HG02571 (cell line): ENCODE measurements around the gene DNAH9.

Source experiments
- ATAC-seq: cut with Tn5 transposase; IDR thresholded peaks from one replicate; pipeline ENCODE4 v1.9.1; 2021; ENCODE audit warnings: mild to moderate bottlenecking, moderate library complexity; ENCODE audit not compliant: unreplicated experiment

The DNAH9 gene, protein sequence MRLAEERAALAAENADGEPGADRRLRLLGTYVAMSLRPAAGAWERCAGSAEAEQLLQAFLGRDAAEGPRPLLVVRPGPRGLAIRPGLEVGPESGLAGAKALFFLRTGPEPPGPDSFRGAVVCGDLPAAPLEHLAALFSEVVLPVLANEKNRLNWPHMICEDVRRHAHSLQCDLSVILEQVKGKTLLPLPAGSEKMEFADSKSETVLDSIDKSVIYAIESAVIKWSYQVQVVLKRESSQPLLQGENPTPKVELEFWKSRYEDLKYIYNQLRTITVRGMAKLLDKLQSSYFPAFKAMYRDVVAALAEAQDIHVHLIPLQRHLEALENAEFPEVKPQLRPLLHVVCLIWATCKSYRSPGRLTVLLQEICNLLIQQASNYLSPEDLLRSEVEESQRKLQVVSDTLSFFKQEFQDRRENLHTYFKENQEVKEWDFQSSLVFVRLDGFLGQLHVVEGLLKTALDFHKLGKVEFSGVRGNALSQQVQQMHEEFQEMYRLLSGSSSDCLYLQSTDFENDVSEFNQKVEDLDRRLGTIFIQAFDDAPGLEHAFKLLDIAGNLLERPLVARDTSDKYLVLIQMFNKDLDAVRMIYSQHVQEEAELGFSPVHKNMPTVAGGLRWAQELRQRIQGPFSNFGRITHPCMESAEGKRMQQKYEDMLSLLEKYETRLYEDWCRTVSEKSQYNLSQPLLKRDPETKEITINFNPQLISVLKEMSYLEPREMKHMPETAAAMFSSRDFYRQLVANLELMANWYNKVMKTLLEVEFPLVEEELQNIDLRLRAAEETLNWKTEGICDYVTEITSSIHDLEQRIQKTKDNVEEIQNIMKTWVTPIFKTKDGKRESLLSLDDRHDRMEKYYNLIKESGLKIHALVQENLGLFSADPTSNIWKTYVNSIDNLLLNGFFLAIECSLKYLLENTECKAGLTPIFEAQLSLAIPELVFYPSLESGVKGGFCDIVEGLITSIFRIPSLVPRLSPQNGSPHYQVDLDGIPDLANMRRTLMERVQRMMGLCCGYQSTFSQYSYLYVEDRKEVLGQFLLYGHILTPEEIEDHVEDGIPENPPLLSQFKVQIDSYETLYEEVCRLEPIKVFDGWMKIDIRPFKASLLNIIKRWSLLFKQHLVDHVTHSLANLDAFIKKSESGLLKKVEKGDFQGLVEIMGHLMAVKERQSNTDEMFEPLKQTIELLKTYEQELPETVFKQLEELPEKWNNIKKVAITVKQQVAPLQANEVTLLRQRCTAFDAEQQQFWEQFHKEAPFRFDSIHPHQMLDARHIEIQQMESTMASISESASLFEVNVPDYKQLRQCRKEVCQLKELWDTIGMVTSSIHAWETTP (N-terminal part only)

DNA sequence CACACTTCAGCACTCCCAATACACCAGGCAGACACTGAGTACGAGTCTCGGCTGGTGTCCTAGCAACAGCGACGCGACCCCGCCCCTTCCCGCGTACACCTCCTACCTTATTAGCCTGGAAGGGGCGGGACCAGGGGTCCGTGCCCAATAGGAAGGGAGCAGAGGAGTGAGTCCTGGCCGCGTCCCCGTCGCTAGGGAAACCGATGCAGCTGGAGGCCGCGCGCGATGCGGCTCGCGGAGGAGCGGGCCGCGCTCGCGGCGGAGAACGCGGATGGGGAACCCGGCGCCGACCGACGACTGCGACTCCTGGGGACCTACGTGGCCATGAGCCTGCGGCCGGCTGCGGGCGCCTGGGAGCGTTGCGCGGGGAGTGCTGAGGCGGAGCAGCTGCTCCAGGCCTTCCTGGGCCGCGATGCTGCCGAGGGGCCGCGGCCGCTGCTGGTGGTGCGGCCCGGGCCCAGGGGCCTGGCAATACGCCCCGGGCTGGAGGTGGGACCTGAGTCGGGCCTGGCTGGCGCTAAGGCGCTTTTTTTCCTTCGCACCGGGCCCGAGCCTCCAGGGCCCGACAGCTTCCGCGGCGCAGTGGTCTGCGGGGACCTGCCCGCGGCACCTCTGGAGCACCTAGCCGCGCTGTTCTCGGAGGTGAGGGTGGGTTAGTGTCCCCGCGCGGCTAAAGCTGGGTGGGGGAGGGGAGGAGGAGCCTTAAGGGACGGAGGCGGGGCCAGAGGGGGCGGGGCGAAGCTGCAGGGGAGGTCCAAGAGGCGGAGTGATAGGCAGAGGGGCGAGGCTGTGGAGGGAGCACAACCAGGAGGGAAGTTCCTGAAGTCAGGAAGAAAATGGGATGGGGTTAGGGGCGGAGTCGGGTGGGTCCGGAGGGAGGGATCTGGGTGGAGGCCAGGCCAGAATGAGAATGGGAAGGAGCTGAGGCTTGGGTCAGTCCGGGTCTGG, at the start of gene DNAH9:
Gene DNAH9, plus strand, starts transcription at position 197 of the 948 bp plus-strand sequence. Its CDS starts 29 bp downstream, at position 226.
- no peak for ATAC-seq

DNA sequence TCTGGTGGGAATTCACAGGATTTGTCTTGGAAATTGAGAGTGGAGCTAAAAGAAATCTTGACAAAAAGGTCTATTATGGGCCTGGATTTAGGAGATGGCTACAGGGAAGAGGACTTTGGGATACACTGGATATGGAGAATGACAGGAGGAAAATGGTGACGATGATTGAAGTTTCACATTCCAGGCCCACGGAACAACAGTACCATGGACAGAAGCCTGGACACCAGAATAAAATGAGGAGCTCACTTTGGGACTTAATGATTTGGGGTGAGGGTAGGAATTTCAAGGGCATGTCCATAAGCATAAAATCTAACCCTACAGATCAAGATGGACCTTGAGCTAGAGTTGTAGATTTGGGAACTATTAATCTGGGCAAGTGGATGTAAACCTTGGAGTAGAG, 47.8 kb upstream of the DNAH9 start:
- ATAC-seq = no peak

DNA sequence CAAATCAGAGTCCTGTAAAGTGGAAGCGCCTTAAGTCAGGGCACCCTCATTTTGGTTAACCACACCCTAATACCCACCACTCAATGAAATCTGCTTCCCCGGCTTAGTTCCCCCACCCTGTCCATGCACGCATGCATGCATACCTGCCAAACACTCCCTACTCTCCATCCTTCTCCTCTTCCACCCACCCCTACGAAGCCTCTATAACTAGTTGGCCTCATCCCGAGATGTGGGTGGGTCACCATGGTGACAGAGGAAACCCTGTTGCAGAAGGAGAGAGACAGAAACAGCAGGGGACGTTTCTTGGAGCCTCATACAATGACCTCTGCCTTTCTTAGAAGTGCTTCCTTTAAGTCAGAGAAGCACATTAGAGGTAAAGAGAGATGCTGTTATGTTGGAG, 46.8 kb upstream of the DNAH9 start:
- no peak for ATAC-seq

- ATAC-seq = no peak
Observed at GRCh38 chr17:11553135-11553534, 45.1 kb upstream of the DNAH9 start.

- no peak for ATAC-seq
Observed at GRCh38 chr17:11554042-11554441, 44.2 kb upstream of the DNAH9 start.

DNA sequence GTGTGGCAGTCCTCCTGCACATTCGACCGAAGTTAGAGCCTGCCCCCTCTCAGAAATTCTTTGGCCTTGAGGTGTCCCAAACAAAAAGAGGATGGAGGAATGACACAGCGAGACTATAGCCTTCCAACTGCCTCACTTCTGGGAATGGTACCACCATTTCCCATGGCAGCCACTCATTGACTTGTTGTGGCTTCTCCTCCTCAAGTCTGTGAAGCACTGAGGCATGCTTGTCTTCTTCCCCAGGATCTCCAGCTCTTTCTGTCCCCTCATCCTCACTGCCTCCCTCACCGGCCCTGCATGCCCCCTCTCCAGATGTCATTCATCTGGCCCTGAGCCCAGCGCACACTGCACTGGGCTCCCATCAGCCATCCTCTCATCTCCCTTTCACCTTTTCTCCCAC, 43.7 kb upstream of the DNAH9 start:
- ATAC-seq = no peak

- ATAC-seq = no peak
Observed at GRCh38 chr17:11555530-11555929, 42.7 kb upstream of the DNAH9 start.

GRCh38 chr17:11557727-11558452, 40.4 kb upstream of the DNAH9 start:
- no peak for ATAC-seq

GRCh38 chr17:11558681-11559234, 39.5 kb upstream of the DNAH9 start:
- no peak for ATAC-seq

DNA sequence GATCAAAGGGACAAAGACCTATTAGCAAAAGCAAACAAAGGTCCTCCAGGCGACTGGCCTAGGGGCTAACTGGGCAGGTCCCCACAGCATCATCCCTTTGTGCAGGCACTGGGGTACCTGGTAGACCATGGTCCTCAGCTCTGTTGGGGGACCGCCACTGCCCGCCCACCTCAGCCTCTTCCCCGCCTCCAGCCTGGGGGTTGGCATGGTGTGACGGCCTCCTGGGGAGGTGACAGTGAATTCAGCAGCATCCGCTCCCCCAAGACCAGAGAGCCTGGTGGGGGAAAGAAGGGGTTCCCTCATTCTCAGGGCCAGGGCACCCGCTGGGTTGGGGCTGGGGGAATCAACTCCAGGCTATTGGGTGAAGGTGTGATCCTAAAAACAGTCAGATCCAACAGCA, 38.7 kb upstream of the DNAH9 start:
- ATAC-seq = no peak

GRCh38 chr17:11561281-11561680, 37.0 kb upstream of the DNAH9 start:
- no peak for ATAC-seq

GRCh38 chr17:11561702-11562101, 36.6 kb upstream of the DNAH9 start:
- ATAC-seq = no peak

- ATAC-seq = no peak
Observed at GRCh38 chr17:11564589-11565380, 33.5 kb upstream of the DNAH9 start.

DNA sequence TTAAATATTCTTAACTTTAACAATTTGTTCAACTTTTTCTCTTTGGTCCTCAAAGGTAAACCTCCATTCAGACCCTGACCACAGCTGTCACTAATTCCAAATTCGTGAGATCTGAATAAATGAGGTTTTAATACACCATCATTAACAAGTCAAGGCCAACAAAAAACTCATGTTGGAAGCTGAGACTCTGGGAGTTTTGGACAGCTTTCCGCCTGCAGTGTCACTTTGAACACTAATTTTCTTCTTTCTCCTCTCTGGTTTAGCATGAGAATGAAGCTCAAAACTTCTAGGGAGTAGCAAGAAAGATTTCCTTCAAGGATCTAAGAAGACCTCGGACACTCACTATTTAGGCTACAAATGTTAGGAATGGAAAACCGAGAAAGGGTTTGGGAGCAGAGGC, 32.7 kb upstream of the DNAH9 start:
- ATAC-seq = no peak

GRCh38 chr17:11578998-11579397, 19.3 kb upstream of the DNAH9 start:
- ATAC-seq = no peak

DNA sequence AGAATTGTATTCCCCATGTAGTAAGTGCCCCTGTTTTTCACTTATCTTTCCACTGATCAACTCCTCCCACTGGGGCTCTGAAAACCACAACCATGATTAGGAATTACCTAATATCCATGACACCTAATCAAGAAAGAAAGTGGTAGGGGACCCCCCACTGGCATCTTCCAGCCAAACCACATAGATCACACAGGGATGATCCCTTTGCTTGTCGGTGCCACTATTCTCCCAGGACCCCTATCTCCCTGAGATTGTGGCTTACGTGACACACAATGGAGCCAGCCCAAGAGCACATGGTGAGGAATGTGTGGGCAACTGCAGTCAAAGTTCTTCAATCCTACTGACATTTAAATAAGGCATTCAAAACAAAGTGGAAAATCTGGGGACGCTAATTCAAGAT, 17.6 kb upstream of the DNAH9 start:
- ATAC-seq = no peak

- ATAC-seq = no peak
Observed at GRCh38 chr17:11582217-11582616, 16.1 kb upstream of the DNAH9 start.

DNA sequence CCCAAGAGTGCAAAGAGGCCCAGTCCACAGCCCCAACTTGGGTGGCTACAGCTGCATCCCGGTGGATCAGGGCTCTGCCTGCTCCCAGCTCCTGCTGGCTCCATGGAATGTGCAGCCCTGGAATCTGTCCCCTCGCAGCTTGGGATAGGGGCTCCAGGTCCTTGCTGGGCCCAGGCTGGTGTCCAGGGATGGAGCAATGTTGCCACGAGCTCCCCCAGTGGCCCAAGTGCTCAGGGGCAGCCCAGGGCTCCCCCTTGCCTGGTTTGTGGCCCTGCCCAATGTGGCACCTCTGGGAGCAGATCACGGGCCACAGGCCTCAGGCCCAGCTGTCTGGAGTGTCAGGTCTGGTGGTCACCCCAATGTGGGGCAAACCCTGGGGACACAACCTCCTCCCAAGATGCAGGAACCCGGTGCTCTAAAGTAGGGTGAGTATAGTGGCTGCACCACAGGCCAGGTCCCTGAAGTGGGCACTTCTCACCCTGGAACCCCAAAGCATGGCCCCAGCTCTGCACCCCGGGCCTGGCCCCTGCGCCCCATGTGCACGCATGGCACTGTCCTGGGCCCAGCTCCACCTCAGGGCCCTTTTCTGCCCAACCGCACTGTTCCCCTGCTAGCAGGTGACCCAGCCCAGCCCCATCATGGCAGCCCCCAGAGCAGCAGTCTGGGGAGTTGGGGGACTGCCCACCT, 14.8 kb upstream of the DNAH9 start:
- no peak for ATAC-seq
